Measurements from ENCODE around the gene MYL6. TPM values are rescaled to one million over a fixed set of nuclear protein-coding genes. Genes with fewer than 3 reads are reported as not detected.

Gene MYL6
- total and polyA plus RNA-seq, 9 of the 15 experiments (the other 6 are each of a cell fraction or from before 2014, with no cell fraction given) = 557 to 1,664 (median 958) TPM

GRCh38 chr12:56158926-56159461, 835 bp downstream of the MYL6 start:
- DNase-seq (ENCODE audit: extremely low read depth in 1 of 4, low spot score in 3 of 4) (peak in 2 of 4 experiments; percentile 47 to 73), ATAC-seq (peak; percentile 23), FAIRE-seq (peak; percentile 70)
- Histone ChIP-seq H3K9me3 (replicated peaks; ENCODE audit: control insufficient read depth, insufficient read depth, low read depth, low read length) (no peaks in the 10 kb centered on the region), H3K9ac (ENCODE audit: insufficient read depth in 1 of 2, low read depth in 2 of 2, low read length in 2 of 2) (peak overlapping the region; percentile 93 to 98), H3K27me3 (ENCODE audit: control insufficient read depth in 2 of 2, insufficient read depth in 2 of 2, low read length in 2 of 2) (no peaks in the 10 kb centered on the region), H3K4me2 (ENCODE audit: insufficient read depth, low read length) (peak overlapping the region; percentile 80), H3K27ac (ENCODE audit: extremely low read depth, low read depth, low read length) (peak overlapping the region; percentile 98), H3K36me3 (ENCODE audit: control insufficient read depth, insufficient read depth, low read length) (peaks cover 64% of the 10 kb centered on the region), H3K4me1 (replicated peaks in 1 of 2; ENCODE audit: control insufficient read depth in 2 of 2, insufficient read depth in 2 of 2, low read length in 2 of 2) (peaks cover 33 to 46% of the 10 kb centered on the region in 2 experiments; a peak in 4 of 5 replicates), H2AFZ (ENCODE audit: low read depth, low read length) (no peak overlapping the region), H4K20me1 (replicated peaks; ENCODE audit: control insufficient read depth, insufficient read depth, low read length) (peaks cover 34% of the 10 kb centered on the region; the same call in 1 of the 2 replicates), H3K4me3 (peak overlapping the region; percentile 90), H3K79me2 (ENCODE audit: control insufficient read depth, insufficient read depth, low read length) (peaks cover 40% of the 10 kb centered on the region), H3K9me1 (ENCODE audit: control insufficient read depth, insufficient read depth, low read length) (peaks cover 3% of the 10 kb centered on the region)
- ChIA-PET POLR2A (interaction anchor here (0.6 to 8.9 kb wide), 17 partner anchors 8 to 162 kb away, joined by 3 to 124 read pairs (median 6); partner anchors contain the start of genes ERBB3, ESYT1, RNF41 and RPL41), CTCF (ENCODE audit: low intra/inter-chr PET ratio) (interaction anchor here (0.7 to 2.6 kb wide), 2 partner anchors 33 to 43 kb away, joined by 3 to 7 read pairs; no protein-coding TSS in a partner anchor)
- in situ Hi-C loops (cut with MboI) = no loop called here
- no TSS peak for BruUV-seq (replicated peaks)
- intact Hi-C loops (cut with micrococcal nuclease) = loop anchor here (1.0 to 5.0 kb wide), 2 partner anchors 32 to 42 kb away; partner anchors contain the start of genes RPL41 and ZC3H10
- 1% methylated on average over 6 of the region's 6 CpGs for WGBS (ENCODE audit: insufficient coverage, low coverage, missing lambda C conversion rate)
- TF ChIP-seq CREB1 (IDR thresholded peaks at IDR 0.05) (peak; percentile 37; the same call in 1 of the 2 replicates), CREB1 (CRISPR knock-in tag; IDR thresholded peaks at IDR 0.05) (no peak), SRF (CRISPR knock-in tag; IDR thresholded peaks at IDR 0.05) (peak; percentile 58 to 97; a peak in 3 of 4 replicates), PRDM10 (IDR thresholded peaks at IDR 0.05; ENCODE audit: partially characterized antibody) (no peak), PKNOX1 (IDR thresholded peaks at IDR 0.05) (peak; percentile 85), PYGO2 (tag; IDR thresholded peaks at IDR 0.05) (no peak), CHCHD3 (CRISPR knock-in tag; IDR thresholded peaks at IDR 0.05) (no peak), REST (IDR thresholded peaks at IDR 0.05; ENCODE audit: borderline replicate concordance) (no peak), REST (CRISPR knock-in tag; IDR thresholded peaks at IDR 0.05; ENCODE audit: low read depth) (no peak)

Measured in K562 (cell line).